ENCODE data around the gene SPATA19. TPM values are rescaled to one million over a fixed set of nuclear protein-coding genes. Genes with fewer than 3 reads are reported as not detected.

Gene SPATA19
- total and polyA plus RNA-seq, 2 of the 13 experiments (the other 11 are each of a cell fraction or from before 2014, with no cell fraction given): not detected

GRCh38 chr11:133840479-133840941, 4.8 kb downstream of the SPATA19 start:
- Histone ChIP-seq H3K4me3 (replicated peaks in 1 of 3; ENCODE audit: insufficient read depth in 1 of 3, low read depth in 2 of 3, low read length in 3 of 3) (no peak overlapping the region), H3K79me2 (ENCODE audit: insufficient read depth, low read length) (no peaks in the 10 kb centered on the region), H3K9me3 (ENCODE audit: low read length) (no peaks in the 10 kb centered on the region), H3K4me2 (ENCODE audit: low read depth, low read length) (no peak overlapping the region), H4K20me1 (ENCODE audit: insufficient read depth, low read length) (no peaks in the 10 kb centered on the region), H3K4me1 (ENCODE audit: insufficient read depth, low read length) (no peaks in the 10 kb centered on the region), H3K27ac (ENCODE audit: extremely low read length, insufficient read depth, low read length) (no peak overlapping the region), H3K9ac (ENCODE audit: insufficient read depth, low read depth, low read length) (no peak overlapping the region), H2AFZ (ENCODE audit: low read length) (no peak overlapping the region), H3K36me3 (replicated peaks in 1 of 2; ENCODE audit: control insufficient read depth in 1 of 2, insufficient read depth in 2 of 2, low read length in 2 of 2) (no peaks in the 10 kb centered on the region), H3K27me3 (ENCODE audit: control insufficient read depth in 1 of 2, insufficient read depth in 2 of 2, low read length in 2 of 2) (peaks cover 0 to 15% of the 10 kb centered on the region in 2 experiments; a peak in 2 of 5 replicates)
- FAIRE-seq (no peak), ATAC-seq (no peak), DNase-seq (ENCODE audit: low spot score) (no peak)
- WGBS (ENCODE audit: low lambda C conversion rate): 30% methylated on average over 4 of the region's 7 CpGs
- in situ Hi-C loops (cut with HindIII; ENCODE audit: extremely low pct_ligation_motif_present, low pct_unique_long_range_greater_than_20kb): no loop called here
- ChIA-PET CTCF (ENCODE audit: low intra/inter-chr PET ratio, low total read pairs) (no interaction called here), POLR2A (no interaction called here)
- TF ChIP-seq ZNF121 (CRISPR knock-in tag; IDR thresholded peaks at IDR 0.05) (no peak), ZNF720 (CRISPR knock-in tag; IDR thresholded peaks at IDR 0.05) (no peak), NR2F2 (IDR thresholded peaks at IDR 0.05; ENCODE audit: borderline replicate concordance, low read depth) (no peak), ELK4 (CRISPR knock-in tag; IDR thresholded peaks at IDR 0.05; ENCODE audit: borderline replicate concordance) (no peak), RXRB (CRISPR knock-in tag; IDR thresholded peaks at IDR 0.05; ENCODE audit: borderline replicate concordance) (no peak), DNMT3B (CRISPR knock-in tag; conservative IDR thresholded peaks at IDR 0.05) (no peak), PITX1 (CRISPR knock-in tag; IDR thresholded peaks at IDR 0.05) (no peak)
- no TSS peak for BruUV-seq (replicated peaks)
- intact Hi-C loops (cut with micrococcal nuclease; ENCODE audit: unreplicated experiment): no loop called here

Measured in HepG2 (cell line).